Caki2 (cell line): ENCODE data around the gene MAML3. TPM values are rescaled to one million over a fixed set of nuclear protein-coding genes. Genes with fewer than 3 reads are reported as not detected.

Experiments
- DNase-seq: peaks from one replicate; pipeline ENCODE4 v3.0.0-alpha.2; 2015; ENCODE audit warnings: low read depth
- in situ Hi-C: cut with HindIII; loops from 2 replicates; pipeline ENCODE4 v1.10.0; 2016; ENCODE audit warnings: low sequenced_read_pairs, low pct_unique_long_range_greater_than_20kb, mixed read lengths
- total RNA-seq: library from RNA; depleted of rRNA; stranded (reverse); fragments of >200 nt; shearing (Covaris generic); gene quantifications from 2 replicates; pipeline ENCODE4 v1.2.3, GENCODE V29; 2014; ENCODE audit warnings: low replicate concordance

MAML3 gene
- total RNA-seq, 1 experiment from 2014 or later = 0.61 TPM

DNA sequence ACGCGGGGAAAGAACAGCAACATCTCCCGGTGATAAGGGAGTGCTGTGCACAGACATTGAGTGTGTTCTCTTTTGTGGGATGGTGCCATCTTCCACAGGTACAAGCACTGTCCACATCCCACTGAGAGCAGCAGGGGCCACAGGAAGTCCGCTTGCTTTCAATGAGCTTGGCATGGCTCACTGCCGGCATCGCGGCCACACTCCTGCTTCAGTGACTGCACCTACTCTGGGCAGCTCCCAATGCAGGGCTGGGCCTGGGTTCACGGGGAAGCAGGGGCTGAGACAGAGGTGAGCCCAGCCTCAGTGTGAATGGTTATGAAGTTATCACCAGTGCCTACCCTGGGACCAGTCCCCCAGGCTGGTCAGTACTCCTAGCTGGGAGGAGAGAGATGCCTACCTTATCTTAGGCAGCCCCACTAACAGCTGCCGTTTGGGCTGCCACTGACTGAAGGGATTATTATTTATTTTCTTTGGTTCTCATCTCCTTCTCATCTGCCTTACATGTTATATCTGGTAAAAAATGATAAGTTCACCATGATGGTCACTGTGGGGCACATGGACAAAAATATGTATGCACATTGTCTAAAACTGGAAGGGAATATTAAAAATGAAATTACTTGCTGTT lies 389.2 kb downstream of the MAML3 start:
- in situ Hi-C loops = no loop called here
- DNase-seq = no peak

DNA sequence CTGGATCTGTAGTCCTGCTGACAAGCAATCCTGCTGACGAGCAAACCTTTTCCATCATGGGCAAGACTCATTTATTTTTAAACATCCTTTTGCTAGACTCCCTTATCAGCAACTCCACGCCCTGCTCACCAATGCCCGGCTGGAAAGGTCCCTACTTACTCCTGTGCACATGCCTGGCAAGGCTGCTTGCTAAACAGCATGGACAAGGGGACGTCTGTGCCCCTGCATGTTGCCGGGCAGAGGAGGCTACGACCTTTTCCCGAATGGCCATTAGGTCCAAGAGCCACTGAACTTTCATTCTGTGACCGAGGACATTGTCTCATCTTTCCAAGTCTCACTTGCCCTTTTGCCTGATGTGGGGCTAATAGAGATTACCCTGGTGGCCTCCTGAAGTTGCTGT lies 389.8 kb downstream of the MAML3 start:
- DNase-seq = no peak
- in situ Hi-C loops = no loop called here

GRCh38 chr4:139763672-139764071 lies 390.3 kb downstream of the MAML3 start:
- in situ Hi-C loops = no loop called here

DNA sequence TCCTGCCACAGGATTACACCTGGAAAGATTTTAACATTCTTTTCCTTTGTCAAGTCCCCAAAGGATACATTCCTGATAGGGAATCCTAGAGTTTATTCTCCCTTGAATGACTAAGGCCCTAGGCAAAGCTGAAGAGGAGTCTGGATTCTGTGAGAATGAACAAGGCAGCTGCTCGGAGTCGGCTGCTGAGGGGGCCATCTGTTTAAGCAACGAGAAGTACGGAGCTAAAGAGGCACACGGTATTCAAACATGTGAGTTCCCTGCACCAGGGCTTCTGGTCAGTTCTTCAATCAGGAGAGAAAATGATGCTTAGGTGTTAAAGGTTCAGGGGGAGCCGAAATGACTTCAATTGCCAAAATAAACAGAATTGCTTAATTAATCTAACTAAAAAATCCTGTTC lies 390.8 kb downstream of the MAML3 start:
- in situ Hi-C loops = no loop called here
- no peak for DNase-seq

More at GRCh38 chr4:139763672-139764071, 390.3 kb downstream of the MAML3 start:
- no peak for DNase-seq

DNA sequence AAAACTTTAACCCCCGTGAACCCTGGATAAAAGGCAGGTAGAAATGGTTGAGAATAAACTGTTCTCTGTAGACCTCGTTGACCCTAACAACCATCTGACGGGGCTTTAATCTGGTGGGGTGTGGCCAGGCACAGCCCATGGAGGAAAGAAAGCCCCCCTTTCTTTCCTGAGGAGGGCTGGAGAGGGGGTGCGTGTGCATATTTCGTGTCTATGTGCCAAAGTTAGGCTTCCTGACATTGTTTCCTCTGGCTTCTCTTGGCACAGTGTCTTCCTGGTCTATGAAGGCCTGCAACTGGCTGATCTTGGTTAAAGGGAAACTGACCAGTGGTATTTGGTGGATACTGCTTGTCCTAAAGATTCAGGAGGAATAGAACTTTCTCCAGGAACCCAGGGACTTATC lies 391.3 kb downstream of the MAML3 start:
- no peak for DNase-seq
- in situ Hi-C loops = no loop called here

DNA sequence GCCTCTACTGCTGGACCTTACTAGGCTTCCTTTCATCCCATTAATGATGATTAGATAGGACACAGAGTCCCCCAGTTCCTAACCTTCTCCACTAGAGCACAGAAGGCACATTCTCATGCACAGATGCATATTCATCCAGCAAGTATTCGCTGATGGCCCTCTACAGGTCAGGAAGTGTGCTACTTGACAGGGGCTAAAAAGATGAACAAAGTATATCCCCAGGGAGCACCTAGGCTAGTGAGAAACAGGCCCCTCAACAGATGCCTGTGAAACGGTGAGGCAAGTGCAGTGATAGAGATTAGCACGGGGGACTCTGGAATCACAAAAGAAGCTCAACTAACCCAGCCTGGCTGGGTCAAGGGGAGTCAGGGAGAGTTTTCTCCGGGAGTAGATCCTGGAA lies 392.5 kb downstream of the MAML3 start:
- in situ Hi-C loops = no loop called here
- DNase-seq = no peak

GRCh38 chr4:139760567-139760966 lies 393.4 kb downstream of the MAML3 start:
- no peak for DNase-seq
- in situ Hi-C loops = no loop called here

- no peak for DNase-seq
These were observed 394.9 kb downstream of the MAML3 start for GRCh38 chr4:139759097-139759496.

DNA sequence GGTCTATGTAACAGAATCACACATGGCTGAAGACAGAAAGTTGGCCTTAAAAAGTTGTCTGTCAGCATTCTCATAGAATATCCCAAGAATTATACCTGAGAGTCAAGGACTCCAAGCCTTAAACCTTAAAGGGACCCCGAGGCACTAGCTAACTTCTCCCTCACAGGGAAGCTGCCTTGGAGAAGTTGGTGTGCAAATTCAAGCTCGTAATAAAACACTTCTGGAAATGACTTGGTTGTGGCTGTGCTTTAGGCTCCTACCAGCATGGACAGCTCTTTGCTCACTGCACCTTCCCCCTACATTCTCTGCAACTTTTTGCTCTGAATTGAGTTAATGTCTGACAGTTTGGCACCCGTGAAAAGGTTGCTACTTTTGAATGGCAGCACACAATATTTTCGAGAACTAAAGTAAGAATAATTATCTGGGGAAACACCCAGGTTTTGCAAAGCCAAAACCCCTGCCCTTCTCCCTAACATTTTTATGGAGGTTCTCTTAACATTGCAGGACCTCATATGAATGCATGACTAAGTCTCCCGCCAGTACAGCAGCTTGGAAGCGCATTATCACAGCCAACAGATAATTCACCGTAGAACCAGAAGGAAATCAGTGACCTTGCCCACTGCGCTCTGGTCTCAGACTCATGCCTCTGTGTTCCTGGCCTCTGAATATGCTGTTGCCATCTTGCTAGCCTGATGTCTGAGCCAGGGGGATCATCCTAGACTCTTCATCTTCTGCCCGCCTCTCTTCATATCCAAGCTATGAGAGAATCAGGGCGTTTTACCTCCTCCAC lies 397.4 kb downstream of the MAML3 start:
- in situ Hi-C loops = no loop called here
- DNase-seq = no peak

More at GRCh38 chr4:139759097-139759496, 394.9 kb downstream of the MAML3 start:
- in situ Hi-C loops = no loop called here

GRCh38 chr4:139754938-139755337 lies 399.0 kb downstream of the MAML3 start:
- DNase-seq = no peak
- in situ Hi-C loops = no loop called here

- DNase-seq = peak; percentile 18
- in situ Hi-C loops = no loop called here
These were observed 400.3 kb downstream of the MAML3 start for GRCh38 chr4:139753686-139754085.

GRCh38 chr4:139749835-139750498 lies 404.0 kb downstream of the MAML3 start:
- DNase-seq = no peak
- in situ Hi-C loops = no loop called here

DNA sequence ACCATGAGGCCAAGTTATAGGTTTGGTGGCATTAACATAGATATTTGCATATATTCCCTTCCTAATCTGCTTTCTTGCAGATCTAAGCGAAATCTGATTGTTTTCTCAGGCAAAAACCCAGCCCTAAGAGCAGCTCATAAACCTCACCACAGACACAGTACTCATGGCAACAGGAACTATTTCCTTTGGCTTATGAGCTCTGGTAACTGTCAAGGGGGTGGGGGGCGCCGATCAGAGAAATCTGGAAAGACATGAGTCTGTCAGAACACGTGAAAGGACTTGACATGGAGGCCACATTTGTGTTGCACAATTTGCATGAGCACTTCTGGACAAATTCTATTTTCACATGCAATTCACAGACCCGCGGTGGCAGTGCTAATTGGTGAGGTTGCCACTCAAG lies 404.6 kb downstream of the MAML3 start:
- in situ Hi-C loops = no loop called here
- DNase-seq = no peak

DNA sequence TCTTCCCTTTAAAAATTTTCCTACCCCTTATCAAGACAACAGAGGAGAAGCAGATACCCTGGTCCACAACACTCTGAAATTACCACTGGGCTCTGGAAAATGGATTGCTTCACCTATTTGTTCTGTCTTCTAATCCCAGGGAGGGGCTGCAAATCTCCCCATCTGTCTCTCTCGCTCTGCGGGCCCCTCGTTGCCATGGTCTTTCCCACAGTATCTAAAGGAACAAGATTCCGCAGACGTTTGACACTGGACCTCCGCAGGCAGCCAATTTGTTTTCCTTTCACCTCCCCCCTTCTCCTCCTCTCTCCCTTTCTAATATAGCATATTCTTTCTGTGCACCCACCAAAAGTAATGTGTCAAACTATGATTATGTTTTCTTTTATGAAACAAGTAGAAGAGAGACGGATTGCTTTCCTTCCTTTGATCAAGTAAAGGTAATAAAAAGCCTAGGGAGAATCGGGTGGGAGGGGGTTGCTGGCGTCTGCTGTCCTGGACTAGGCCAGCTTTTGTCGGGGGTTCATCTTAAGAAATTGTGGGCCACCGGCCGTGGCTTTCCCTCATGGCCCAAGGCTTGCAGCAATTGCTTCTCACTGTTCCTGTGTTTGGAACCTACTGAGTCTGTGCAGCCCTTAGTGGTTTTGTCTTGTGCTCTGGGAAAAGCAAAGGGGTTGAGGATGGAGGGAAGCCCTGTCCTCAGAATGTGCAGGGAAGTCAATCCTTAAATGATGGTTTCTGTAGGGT lies 407.4 kb downstream of the MAML3 start:
- no peak for DNase-seq
- in situ Hi-C loops = no loop called here

DNA sequence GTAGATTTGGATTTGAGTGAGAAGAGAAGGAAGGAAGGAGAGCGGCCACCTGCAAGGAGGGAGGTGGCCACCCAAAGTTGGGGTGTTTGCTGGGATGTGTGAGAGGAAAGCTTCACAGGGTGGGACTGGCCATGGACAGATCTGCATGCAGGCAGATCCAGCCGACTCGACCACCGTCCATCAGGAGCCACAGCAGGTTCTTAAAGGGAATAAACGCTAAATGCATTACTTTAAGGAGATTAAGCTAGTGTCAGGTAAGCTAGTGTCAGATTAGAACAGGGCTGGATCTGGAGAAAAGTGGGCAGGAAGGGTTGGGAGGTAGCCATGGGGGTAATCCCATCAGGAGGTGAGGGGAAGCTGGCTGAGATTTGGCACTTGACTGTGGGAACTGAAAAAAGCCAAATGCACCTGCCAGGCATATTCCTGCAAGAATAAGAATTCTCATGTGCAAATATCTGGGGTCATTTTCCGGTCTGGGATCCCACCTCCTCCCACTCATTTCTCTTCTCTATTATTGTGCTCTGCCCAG lies 408.8 kb downstream of the MAML3 start:
- in situ Hi-C loops = no loop called here
- DNase-seq = no peak

- no peak for DNase-seq
- in situ Hi-C loops = no loop called here
These were observed 409.8 kb downstream of the MAML3 start for GRCh38 chr4:139744232-139744631.

DNA sequence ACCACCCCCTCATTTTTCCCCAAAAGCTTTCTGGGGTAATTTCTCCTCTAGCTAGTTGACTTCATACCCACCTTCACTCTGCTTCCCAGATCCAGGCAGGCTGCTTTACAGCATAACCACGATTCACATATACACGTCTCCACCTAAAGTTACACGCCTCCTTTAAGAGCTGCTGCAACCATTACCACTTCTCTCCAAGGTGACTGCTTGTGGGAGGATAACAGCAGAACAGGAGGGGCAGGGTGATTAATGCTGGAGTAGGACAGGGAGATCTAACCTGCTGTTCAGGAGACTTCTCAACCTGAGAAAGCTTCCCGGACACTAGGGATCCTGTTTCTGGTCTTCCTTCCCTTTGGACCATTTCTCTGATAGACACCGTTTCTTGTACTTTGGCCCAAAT lies 411.0 kb downstream of the MAML3 start:
- no peak for DNase-seq
- in situ Hi-C loops = no loop called here

GRCh38 chr4:139740531-139741041 lies 413.4 kb downstream of the MAML3 start:
- DNase-seq = peak; percentile 37
- in situ Hi-C loops = no loop called here
